ENCODE data around the gene STXBP5. TPM values are rescaled to one million over a fixed set of nuclear protein-coding genes. Genes with fewer than 3 reads are reported as not detected.
A peak's percentile ranks its signal among the peaks of the same experiment; 100 is the strongest.

STXBP5 gene
- total RNA-seq, 2 experiments from 2014 or later: 14.4 to 15.0 TPM

DNA sequence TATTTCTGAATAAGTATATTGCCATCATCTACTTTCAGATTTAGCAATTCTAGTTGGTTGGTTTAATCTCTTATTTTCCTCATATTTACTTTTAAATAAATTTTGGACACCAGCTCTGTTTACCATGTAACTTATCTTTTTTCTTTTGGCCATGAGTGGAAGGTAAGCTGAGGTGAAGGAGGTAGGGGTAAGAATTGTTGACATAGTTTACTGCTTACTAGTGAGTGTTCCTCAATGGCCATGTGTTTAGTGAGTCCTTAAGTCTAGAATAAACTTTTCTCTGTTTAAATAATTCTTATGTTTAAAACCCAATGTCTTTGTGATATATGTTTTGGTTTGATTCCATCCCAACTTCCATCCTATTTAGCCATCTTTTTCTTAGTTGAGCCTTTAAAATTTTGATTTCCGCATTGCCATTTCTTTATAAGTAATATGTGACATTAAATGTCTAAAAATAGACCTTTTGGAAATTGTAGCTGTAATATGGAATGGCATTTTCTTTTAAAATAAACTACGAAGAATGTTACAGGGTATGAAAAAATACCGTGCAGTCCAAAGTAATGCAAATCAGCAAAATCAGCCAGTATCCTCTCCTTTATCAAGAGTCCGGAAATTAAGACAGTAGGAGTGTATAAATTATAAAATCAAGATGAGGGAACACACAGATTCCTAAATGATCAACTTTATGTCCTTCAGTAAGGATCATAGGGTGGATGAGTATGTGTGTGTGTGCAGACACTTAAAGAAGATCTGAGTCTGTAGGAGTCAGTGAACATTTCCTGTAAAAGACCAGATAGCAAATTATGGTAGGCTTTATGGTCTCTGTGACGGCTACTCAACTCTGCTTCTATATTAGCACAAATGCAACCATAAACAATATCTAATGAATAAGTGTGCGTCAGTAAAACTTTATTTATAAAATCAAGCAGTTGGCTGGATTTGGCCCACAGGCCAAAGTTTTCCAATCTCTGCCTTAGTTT, 10.3 kb downstream of the STXBP5 start:
- no peak overlapping the region for H3K4me3 Mint-ChIP-seq
- CTCF ChIA-PET: interaction anchor here (1.4 kb wide), 1 partner anchor 70 kb away, joined by 3 read pairs; no protein-coding TSS in a partner anchor
- intact Hi-C loops (cut with DNase I, micrococcal nuclease): no loop called here
- no peak overlapping the region for H3K27ac Mint-ChIP-seq
- no peaks in the 10 kb centered on the region for H3K9me3 Mint-ChIP-seq (ENCODE audit: low read depth)
- peaks cover 25% of the 10 kb centered on the region for H3K4me1 Mint-ChIP-seq
- ATAC-seq: no peak
- no peak for DNase-seq
- POLR2A ChIA-PET: interaction anchor here (0.6 kb wide), 1 partner anchor 10 kb away, joined by 5 read pairs; no protein-coding TSS in a partner anchor
- H3K27me3 Mint-ChIP-seq: no peaks in the 10 kb centered on the region
- peaks cover 17% of the 10 kb centered on the region for H3K36me3 Mint-ChIP-seq (ENCODE audit: low read depth)

DNA sequence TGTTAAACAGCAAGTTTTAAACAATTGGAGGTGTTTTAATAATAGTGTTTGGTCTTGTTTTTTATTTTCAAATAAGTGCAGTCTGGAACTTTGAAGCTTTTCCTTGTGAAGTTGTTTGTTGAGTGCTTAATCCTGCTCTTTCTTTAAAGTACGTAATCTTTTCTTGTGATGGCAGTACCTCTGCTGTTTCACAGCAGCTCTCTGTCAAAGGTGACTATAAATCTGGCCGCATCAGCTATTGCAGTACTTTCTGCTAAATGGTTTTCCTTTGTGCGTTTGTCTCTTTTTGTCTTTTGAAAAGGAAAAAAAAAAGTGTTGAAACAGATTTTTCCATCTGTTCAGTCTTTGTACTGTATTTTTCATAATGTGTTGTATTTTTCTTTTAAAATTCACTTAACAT, 12.7 kb downstream of the STXBP5 start:
- POLR2A ChIA-PET: no interaction called here
- H3K36me3 Mint-ChIP-seq (ENCODE audit: low read depth): peaks cover 22% of the 10 kb centered on the region
- no peak overlapping the region for H3K27ac Mint-ChIP-seq
- DNase-seq (no peak), ATAC-seq (no peak)
- peaks cover 32% of the 10 kb centered on the region for H3K4me1 Mint-ChIP-seq
- CTCF ChIA-PET: interaction anchor here (0.9 to 1.5 kb wide), 2 partner anchors 10 to 12 kb away, joined by 3 read pairs; no protein-coding TSS in a partner anchor
- H3K9me3 Mint-ChIP-seq (ENCODE audit: low read depth): no peaks in the 10 kb centered on the region
- no peak overlapping the region for H3K4me3 Mint-ChIP-seq
- H3K27me3 Mint-ChIP-seq: no peaks in the 10 kb centered on the region
- intact Hi-C loops (cut with DNase I, micrococcal nuclease): no loop called here

DNA sequence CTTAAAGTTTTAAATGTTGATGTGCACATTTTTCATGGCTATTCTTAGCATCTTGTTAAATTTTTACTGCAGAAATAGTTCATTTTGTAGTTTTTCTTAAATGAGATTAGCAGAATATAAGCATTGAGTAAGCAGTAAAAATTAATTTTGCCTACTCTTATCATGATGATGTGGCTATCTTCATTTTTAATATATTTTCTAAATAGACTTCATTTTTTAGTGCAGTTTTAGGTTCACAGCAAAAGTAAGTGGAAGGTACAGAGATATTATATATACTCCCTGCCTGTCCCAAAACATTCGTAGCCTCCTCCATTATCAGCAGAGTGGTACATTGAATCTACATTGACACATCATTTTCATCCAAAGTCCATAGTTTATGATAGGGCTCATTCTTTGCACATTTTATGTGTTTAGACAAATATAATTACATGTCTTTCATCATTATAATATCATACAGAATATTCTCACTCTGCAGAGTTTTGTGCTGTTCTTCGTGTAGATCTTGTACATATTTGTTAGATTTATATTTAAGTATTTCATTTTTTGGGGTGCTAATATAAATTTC, 13.7 kb downstream of the STXBP5 start:
- Mint-ChIP-seq H3K4me1 (peaks cover 36% of the 10 kb centered on the region), H3K4me3 (no peak overlapping the region), H3K36me3 (ENCODE audit: low read depth) (peaks cover 27% of the 10 kb centered on the region), H3K27me3 (no peaks in the 10 kb centered on the region), H3K9me3 (ENCODE audit: low read depth) (no peaks in the 10 kb centered on the region), H3K27ac (no peak overlapping the region)
- ChIA-PET POLR2A (no interaction called here), CTCF (interaction anchor here (0.8 to 1.5 kb wide), 2 partner anchors 9 to 12 kb away, joined by 3 read pairs; no protein-coding TSS in a partner anchor)
- intact Hi-C loops (cut with DNase I, micrococcal nuclease): no loop called here
- no peak for ATAC-seq
- no peak for DNase-seq

DNA sequence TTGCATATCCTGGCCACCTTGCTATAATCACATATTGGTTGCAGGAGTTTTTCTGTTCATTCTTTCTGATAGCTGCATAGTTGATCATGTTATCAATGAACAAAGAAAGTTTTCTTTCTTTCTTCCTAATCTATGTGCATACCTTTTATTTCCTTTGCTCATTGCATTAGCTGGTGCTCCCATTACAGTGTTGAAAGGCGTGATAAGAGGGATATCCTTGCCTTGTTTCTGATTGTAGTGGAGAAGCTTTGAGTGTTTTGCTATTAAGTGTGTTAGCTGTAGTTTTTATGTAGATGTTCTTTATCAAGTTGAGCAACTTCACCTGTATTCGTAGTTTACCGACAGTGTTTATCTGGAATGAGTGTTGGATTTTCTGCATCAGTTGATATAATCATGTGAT, 14.6 kb downstream of the STXBP5 start:
- peaks cover 33% of the 10 kb centered on the region for H3K36me3 Mint-ChIP-seq (ENCODE audit: low read depth)

DNA sequence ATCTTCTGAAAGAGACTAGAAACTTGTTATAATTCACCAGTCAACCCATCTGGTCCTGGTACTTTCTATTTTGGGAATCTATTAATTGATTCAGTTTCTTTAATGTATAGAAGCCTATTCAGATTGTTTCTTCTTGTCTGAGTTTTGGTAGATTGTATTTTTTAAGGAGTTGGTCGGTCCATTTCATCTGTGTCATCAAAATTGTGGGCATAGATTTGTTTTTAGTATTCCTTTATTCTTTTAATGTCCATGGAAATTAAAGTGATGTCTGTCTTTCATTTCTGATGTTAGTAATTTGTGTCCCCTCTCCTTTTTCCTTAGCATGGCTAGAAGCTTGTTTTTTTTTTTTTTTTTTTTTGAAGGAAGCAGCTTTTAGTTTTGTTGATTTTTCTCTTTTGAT, 15.2 kb downstream of the STXBP5 start:
- no peak for ATAC-seq

More for the DNA sequence above, 14.6 kb downstream of the STXBP5 start:
- no peak overlapping the region for H3K4me3 Mint-ChIP-seq
- DNase-seq (no peak), ATAC-seq (no peak)
- H3K27ac Mint-ChIP-seq: peak overlapping the region; percentile 42
- ChIA-PET CTCF (interaction anchor here (0.8 kb wide), 1 partner anchor 11 kb away, joined by 3 read pairs; no protein-coding TSS in a partner anchor), POLR2A (no interaction called here)
- H3K9me3 Mint-ChIP-seq (ENCODE audit: low read depth): no peaks in the 10 kb centered on the region
- intact Hi-C loops (cut with DNase I, micrococcal nuclease): no loop called here
- peaks cover 40% of the 10 kb centered on the region for H3K4me1 Mint-ChIP-seq
- H3K27me3 Mint-ChIP-seq: no peaks in the 10 kb centered on the region

DNA sequence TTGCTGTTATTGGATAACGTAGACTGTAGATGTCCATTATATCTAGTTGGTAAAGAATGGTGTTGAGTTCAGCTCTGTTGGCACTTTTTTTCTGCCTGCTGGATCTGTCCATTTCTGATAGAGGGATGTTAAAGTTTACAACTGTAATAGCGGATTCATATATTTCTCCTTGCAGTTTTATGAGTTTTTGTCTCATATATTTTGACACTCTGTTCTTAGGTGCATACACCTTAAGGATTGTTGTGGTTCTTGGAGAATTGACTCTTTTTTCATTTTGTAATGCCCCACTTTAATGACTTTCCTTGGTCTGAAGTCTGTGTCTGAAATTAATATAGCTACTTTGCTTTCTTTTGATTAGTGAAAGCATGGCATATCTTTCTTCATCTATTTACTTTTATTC, 16.1 kb downstream of the STXBP5 start:
- Mint-ChIP-seq H3K4me1 (peaks cover 40% of the 10 kb centered on the region), H3K36me3 (ENCODE audit: low read depth) (peaks cover 36% of the 10 kb centered on the region), H3K9me3 (ENCODE audit: low read depth) (no peaks in the 10 kb centered on the region), H3K27ac (no peak overlapping the region), H3K27me3 (no peaks in the 10 kb centered on the region), H3K4me3 (no peak overlapping the region)
- POLR2A ChIA-PET: no interaction called here
- intact Hi-C loops (cut with DNase I, micrococcal nuclease): no loop called here
- DNase-seq (no peak), ATAC-seq (no peak)
- CTCF ChIA-PET: no interaction called here

More for the DNA sequence above, 15.2 kb downstream of the STXBP5 start:
- no peak for DNase-seq
- CTCF ChIA-PET: no interaction called here
- no peaks in the 10 kb centered on the region for H3K27me3 Mint-ChIP-seq
- H3K27ac Mint-ChIP-seq: no peak overlapping the region
- peaks cover 34% of the 10 kb centered on the region for H3K36me3 Mint-ChIP-seq (ENCODE audit: low read depth)
- peaks cover 40% of the 10 kb centered on the region for H3K4me1 Mint-ChIP-seq
- H3K9me3 Mint-ChIP-seq (ENCODE audit: low read depth): no peaks in the 10 kb centered on the region
- POLR2A ChIA-PET: no interaction called here
- H3K4me3 Mint-ChIP-seq: no peak overlapping the region
- intact Hi-C loops (cut with DNase I, micrococcal nuclease): no loop called here

DNA sequence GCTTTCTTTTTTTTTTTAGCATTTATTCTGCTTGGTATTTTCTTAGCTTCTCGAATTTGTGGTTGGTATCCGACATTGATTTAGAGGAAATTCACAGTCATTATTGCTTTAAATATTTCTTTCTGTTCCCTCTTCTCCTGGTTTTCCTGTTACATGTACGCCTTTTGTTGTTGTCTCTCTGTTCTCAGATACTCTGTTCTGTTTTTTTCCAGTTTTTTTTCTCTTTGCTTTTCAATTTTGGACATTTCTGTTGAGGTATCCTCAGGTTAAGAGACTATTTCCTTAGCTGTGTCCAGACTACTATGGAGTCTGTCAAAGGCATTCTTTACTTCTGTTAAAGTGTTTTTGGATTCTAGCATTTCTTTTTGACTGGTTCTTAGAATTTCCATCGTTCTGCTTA, 17.5 kb downstream of the STXBP5 start:
- Mint-ChIP-seq H3K27me3 (no peaks in the 10 kb centered on the region), H3K9me3 (ENCODE audit: low read depth) (no peaks in the 10 kb centered on the region), H3K4me3 (no peak overlapping the region), H3K4me1 (peaks cover 40% of the 10 kb centered on the region), H3K36me3 (ENCODE audit: low read depth) (peaks cover 40% of the 10 kb centered on the region), H3K27ac (no peak overlapping the region)
- DNase-seq (no peak), ATAC-seq (no peak)
- ChIA-PET CTCF (interaction anchor here (0.7 to 1.1 kb wide), 2 partner anchors 9 to 241 kb away, joined by 3 to 5 read pairs; no protein-coding TSS in a partner anchor), POLR2A (interaction anchor here (0.6 kb wide), 1 partner anchor 1496 kb away, joined by 3 read pairs; no protein-coding TSS in a partner anchor)
- intact Hi-C loops (cut with DNase I, micrococcal nuclease): no loop called here

DNA sequence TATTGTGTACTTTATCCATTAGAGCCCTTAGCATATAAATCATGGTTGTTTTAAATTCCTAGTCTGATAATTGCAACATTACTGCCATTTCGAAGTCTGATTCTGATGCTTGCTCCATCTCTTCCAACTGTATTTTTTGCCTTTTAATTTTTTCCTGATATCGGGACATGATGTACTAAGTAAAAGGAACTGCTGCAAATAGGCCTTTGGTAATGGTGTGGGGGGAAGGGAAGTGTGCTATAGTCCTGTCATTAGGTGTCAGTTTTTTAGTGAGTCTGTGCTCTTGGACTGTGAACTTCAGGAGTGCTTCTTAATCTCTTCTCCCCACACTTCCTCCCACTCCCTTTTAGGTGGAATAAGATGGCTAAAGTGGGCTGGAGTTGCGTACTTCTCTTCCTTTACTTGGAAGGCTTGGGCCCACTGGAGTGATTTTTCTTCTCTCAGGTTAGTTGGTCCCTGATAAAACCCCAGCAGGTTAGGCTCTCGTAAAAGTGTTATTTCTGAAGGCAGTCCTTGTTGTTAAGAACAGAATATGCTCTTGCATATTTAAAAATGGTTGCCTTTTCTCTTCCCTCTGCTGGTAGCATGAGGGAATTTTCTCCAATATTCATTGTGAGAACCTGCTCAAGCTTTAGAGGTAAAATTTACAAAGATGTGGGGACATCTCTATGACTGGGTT, 18.1 kb downstream of the STXBP5 start:
- H3K9me3 Mint-ChIP-seq (ENCODE audit: low read depth): no peaks in the 10 kb centered on the region
- intact Hi-C loops (cut with DNase I, micrococcal nuclease): no loop called here
- DNase-seq (no peak), ATAC-seq (peak; percentile 66)
- H3K27ac Mint-ChIP-seq: no peak overlapping the region
- H3K36me3 Mint-ChIP-seq (ENCODE audit: low read depth): peaks cover 38% of the 10 kb centered on the region
- no peaks in the 10 kb centered on the region for H3K27me3 Mint-ChIP-seq
- H3K4me1 Mint-ChIP-seq: peaks cover 43% of the 10 kb centered on the region
- POLR2A ChIA-PET: no interaction called here
- CTCF ChIA-PET: interaction anchor here (0.7 to 1.1 kb wide), 4 partner anchors 8 to 240 kb away, joined by 3 to 5 read pairs (median 4); no protein-coding TSS in a partner anchor
- no peak overlapping the region for H3K4me3 Mint-ChIP-seq

DNA sequence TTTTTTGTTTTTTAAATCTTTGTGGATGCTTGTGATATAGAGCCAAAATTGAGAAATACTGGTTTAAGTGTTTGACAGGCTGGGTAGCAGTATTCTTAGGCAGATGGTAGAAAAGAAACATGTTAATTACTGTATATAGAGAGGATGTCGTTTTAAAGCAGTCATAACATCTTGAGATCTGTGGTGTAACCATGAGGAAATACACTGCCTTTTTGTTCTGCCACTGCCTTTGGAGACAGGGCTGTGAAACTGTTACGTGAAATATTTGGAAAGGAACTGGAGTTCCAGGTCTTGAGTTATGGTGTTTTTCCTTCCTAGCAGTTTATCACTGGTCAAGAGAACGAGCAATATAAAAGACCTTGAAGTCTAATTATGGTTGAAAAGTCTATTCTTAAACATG, 19.5 kb downstream of the STXBP5 start:
- no peaks in the 10 kb centered on the region for H3K27me3 Mint-ChIP-seq
- DNase-seq: no peak
- intact Hi-C loops (cut with DNase I, micrococcal nuclease): no loop called here

DNA sequence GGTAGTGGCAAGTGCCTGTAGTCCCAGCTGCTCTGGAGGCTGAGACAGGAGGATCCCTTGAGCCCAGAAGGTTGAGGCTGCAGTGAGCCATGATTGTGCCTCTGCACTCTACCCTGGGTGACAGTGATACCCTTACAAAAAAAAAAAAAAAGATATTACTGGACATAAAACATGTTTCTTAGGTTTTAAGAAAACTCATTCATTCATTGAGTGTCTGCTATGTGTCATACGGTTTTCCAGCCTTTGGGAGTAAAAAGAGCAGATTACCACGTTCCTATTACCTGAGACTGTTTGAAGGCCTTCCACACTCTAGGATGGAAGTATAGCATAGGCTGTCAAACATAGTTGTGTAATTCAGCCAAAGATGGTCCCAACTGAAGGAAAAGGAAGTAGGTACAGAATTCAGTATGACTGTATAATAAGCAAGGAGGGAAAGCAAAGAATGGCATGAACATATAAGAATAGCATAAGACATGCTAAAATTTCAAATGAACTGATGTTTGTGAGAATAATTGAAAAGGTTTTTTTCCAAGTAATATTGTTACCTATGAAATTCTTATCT, 22.0 kb downstream of the STXBP5 start:
- Mint-ChIP-seq H3K4me3 (no peak overlapping the region), H3K27me3 (no peaks in the 10 kb centered on the region), H3K27ac (no peak overlapping the region), H3K36me3 (ENCODE audit: low read depth) (peaks cover 26% of the 10 kb centered on the region), H3K9me3 (ENCODE audit: low read depth) (no peaks in the 10 kb centered on the region), H3K4me1 (peaks cover 38% of the 10 kb centered on the region)
- ATAC-seq: no peak
- no peak for DNase-seq
- intact Hi-C loops (cut with DNase I, micrococcal nuclease): no loop called here
- ChIA-PET POLR2A (no interaction called here), CTCF (interaction anchor here (1.2 kb wide), 1 partner anchor 9 kb away, joined by 3 read pairs; no protein-coding TSS in a partner anchor)

More for the DNA sequence above, 19.5 kb downstream of the STXBP5 start:
- no peak overlapping the region for H3K4me3 Mint-ChIP-seq
- H3K4me1 Mint-ChIP-seq: peaks cover 53% of the 10 kb centered on the region
- H3K36me3 Mint-ChIP-seq (ENCODE audit: low read depth): peaks cover 36% of the 10 kb centered on the region
- no peak overlapping the region for H3K27ac Mint-ChIP-seq
- POLR2A ChIA-PET: no interaction called here
- CTCF ChIA-PET: no interaction called here
- ATAC-seq: no peak
- no peaks in the 10 kb centered on the region for H3K9me3 Mint-ChIP-seq (ENCODE audit: low read depth)

DNA sequence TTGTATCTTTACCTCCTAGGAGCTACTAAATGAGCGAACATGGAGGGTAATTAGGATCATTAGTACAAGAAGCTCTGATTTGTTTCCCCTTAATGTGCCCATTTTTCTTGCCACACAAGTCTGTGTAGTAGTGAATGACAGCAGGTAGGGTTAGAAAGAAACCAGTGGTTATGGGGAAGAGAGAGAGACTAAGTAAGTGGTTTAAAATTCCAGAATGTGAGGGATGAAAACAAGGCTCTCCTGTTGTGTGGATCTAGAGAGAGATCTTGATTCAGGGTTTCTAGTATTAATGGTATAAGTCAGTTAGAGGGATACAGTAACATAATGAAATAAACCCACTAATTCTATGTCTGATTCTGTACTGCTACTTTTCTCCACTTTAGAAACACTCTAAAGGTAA, 22.7 kb downstream of the STXBP5 start:
- intact Hi-C loops (cut with DNase I, micrococcal nuclease): no loop called here
- Mint-ChIP-seq H3K27me3 (no peaks in the 10 kb centered on the region), H3K4me3 (no peak overlapping the region), H3K9me3 (ENCODE audit: low read depth) (no peaks in the 10 kb centered on the region), H3K36me3 (ENCODE audit: low read depth) (peaks cover 23% of the 10 kb centered on the region), H3K27ac (peak overlapping the region; percentile 30), H3K4me1 (peaks cover 33% of the 10 kb centered on the region)
- ChIA-PET POLR2A (no interaction called here), CTCF (interaction anchor here (1.2 kb wide), 1 partner anchor 10 kb away, joined by 3 read pairs; no protein-coding TSS in a partner anchor)
- ATAC-seq (no peak), DNase-seq (no peak)

Measured in activated CD4-positive, alpha-beta T cell treated with anti-CD3 and anti-CD28 coated beads for 36 hours (primary cell).